Bronchial epithelial cell (primary cell): ENCODE data around the gene PDE4B. TPM values are rescaled to one million over a fixed set of nuclear protein-coding genes. Genes with fewer than 3 reads are reported as not detected.

Experiments used
- DNase-seq: peaks from one replicate; pipeline ENCODE4 v3.0.0-alpha.2; 2010; ENCODE audit warnings: low read depth
- FAIRE-seq: peaks from 2 replicates; lab custom pipeline; 2011; peaks lifted over from hg19 to GRCh38; lab: Jason Lieb, UNC
- H3K27me3 ChIP-seq: 2 replicates; pipeline ENCODE4 v1.5.1; 2011; ENCODE audit warnings: low read length; ENCODE audit not compliant: control insufficient read depth, insufficient read depth
- H3K36me3 ChIP-seq: 2 replicates; pipeline ENCODE4 v1.5.1; 2011; ENCODE audit warnings: low read length; ENCODE audit not compliant: control insufficient read depth, insufficient read depth
- H3K4me3 ChIP-seq: 2 replicates; pipeline ENCODE4 v1.5.1; 2011; ENCODE audit warnings: mild to moderate bottlenecking, low read depth, low read length, control low read depth
- total RNA-seq: library from RNA; depleted of rRNA; stranded (reverse); fragments of >200 nt; gene quantifications from 2 replicates; pipeline ENCODE4 v1.2.1, GENCODE V29; 2014
- TF ChIP-seq, protein P1 (sequence below): IDR thresholded peaks from 2 replicates; pipeline ENCODE4 v1.5.1; 2011; ENCODE audit warnings: mild to moderate bottlenecking, moderate library complexity, low read length, control low read depth, inconsistent platforms; ENCODE audit not compliant: insufficient read depth, severe bottlenecking

Gene PDE4B
- total RNA-seq, 1 donor from 2014 or later, result 0.26 TPM

DNA sequence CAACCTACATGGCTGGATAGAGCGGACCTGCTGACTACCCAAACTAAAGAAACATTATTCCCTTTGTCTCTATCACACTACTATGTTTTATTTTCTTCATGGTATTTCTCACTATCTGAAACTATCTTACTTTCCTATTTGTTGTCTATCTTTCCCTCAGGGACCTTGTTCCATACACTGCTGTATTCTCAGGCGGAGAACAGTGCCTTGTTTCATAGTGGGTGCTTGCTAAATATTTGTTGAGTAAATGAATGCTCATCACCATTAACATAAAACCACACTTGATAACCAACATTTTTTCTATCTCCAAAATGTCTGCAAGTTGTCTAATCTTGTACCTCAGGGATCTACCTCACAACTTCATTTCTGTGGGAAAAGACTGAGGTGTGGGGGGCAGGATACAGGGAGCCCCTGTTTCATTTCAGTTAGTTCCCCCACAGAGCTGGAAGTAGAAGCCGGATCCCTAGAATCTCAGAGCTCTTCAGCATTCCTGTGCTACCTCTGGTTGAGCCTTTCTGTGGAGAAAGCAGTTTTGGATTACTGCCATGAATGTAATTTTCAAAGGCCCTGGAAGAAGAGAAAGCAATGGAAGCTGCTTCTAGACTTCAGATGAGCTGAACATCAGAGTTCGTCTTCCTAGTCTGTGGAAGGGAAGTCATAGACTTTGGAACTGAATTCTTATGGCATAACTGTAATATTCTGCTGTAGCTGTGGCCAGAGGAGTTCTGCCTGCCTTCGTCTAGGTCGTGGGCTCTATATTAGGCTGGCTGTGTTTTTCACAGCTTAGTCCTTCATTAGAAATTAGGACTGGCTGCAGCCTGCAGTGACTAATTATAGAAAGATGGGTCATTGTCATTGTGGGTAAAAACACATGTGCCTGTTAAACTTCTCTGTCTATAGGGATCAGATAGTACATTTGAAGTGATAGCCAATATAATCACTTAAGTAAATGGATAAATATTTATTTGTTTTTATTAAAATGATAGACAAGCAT lies 448.1 kb downstream of the PDE4B start:
- Histone ChIP-seq H3K4me3 (no peak overlapping the region), H3K27me3 (no peaks in the 10 kb centered on the region), H3K36me3 (no peaks in the 10 kb centered on the region)
- TF ChIP-seq, protein P1, sequence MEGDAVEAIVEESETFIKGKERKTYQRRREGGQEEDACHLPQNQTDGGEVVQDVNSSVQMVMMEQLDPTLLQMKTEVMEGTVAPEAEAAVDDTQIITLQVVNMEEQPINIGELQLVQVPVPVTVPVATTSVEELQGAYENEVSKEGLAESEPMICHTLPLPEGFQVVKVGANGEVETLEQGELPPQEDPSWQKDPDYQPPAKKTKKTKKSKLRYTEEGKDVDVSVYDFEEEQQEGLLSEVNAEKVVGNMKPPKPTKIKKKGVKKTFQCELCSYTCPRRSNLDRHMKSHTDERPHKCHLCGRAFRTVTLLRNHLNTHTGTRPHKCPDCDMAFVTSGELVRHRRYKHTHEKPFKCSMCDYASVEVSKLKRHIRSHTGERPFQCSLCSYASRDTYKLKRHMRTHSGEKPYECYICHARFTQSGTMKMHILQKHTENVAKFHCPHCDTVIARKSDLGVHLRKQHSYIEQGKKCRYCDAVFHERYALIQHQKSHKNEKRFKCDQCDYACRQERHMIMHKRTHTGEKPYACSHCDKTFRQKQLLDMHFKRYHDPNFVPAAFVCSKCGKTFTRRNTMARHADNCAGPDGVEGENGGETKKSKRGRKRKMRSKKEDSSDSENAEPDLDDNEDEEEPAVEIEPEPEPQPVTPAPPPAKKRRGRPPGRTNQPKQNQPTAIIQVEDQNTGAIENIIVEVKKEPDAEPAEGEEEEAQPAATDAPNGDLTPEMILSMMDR, result no peak
- FAIRE-seq (no peak), DNase-seq (no peak)

- FAIRE-seq, result no peak
- H3K4me3 ChIP-seq, result no peak overlapping the region
- DNase-seq, result peak; percentile 77
- TF ChIP-seq, protein P1, result peak; percentile 98
- H3K36me3 ChIP-seq, result no peaks in the 10 kb centered on the region
- no peaks in the 10 kb centered on the region for H3K27me3 ChIP-seq
Measured at GRCh38 chr1:66242646-66243547, 450.2 kb downstream of the PDE4B start.

DNA sequence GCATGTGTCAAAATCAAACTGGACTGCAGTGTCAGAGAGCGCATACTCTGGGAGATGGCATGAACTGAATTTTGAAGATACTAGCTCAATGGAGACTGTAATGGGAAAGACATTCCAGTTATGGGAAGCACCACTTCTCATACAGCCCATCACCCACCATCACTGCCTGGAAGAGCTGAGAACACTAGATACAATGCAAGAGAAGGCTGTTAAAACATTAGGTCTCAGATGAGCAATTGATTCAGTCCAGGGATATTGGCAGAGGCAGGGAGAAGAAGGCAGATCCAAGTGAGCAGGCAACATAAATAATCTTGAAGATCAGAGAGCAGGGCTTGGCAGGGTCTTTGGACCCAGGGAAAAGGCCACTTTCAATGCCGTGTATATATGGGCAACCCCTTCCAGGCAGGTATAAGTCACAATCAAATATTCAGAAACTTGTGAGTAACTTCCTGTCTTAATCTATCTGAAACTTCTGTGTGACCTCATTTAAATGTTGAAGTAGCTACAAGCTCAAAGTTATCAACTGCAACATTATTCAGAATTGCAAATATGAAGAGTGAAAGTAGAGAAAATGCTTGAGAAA lies 450.9 kb downstream of the PDE4B start:
- no peaks in the 10 kb centered on the region for H3K27me3 ChIP-seq
- TF ChIP-seq, protein P1, result no peak
- peak; percentile 67 for DNase-seq
- no peaks in the 10 kb centered on the region for H3K36me3 ChIP-seq
- H3K4me3 ChIP-seq, result no peak overlapping the region
- no peak for FAIRE-seq

DNA sequence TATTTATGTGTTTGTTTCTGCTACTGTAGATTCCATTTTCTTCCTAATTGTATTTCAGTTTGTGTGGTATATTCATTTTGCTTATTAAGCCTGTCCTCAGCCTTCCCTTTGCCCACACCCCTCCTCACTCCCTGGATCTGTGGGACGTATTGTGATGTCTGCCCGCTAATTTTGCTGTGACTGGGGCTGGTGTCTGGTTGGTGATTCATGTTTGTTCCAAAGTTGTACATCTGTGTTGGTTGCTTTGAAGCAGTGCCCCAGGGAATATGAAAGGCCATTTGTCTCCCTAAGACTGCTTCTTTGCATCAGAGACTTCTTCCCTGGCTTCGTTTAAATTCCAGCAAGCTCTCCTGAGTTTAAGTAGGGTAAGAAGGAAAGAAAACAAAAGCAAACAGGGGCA lies 451.7 kb downstream of the PDE4B start:
- DNase-seq (no peak), FAIRE-seq (no peak)
- Histone ChIP-seq H3K27me3 (no peaks in the 10 kb centered on the region), H3K4me3 (no peak overlapping the region), H3K36me3 (no peaks in the 10 kb centered on the region)
- TF ChIP-seq, protein P1, result no peak

DNA sequence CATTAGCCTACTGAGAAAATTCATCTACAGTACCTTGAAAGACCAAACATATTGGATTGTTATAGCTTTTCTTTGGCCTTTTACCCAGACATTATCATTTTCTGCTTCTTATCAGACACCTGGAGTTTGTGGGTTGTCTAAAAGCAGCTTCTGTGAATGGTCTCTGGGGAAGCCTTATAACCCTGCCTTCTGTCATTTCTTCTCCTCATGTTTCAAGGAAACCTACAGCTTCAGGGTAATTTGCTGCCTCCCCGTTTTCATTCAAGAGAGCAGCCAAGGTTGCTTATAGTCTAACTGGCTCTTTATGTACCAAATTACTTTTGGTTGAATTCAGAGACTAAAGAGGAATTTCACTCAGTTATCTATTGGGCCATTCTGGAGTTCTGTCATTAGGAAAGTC lies 453.0 kb downstream of the PDE4B start:
- Histone ChIP-seq H3K4me3 (no peak overlapping the region), H3K27me3 (no peaks in the 10 kb centered on the region), H3K36me3 (no peaks in the 10 kb centered on the region)
- FAIRE-seq (no peak), DNase-seq (no peak)
- TF ChIP-seq, protein P1, result no peak
